B cell (primary cell): ENCODE measurements around the gene SEZ6L2. TPM values are rescaled to one million over a fixed set of nuclear protein-coding genes. Genes with fewer than 3 reads are reported as not detected.

ENCODE experiments used
- ATAC-seq: fragments of 200-7000 bp; cut with Tn5 transposase; one replicate; pipeline ENCODE4 v1.10.0; 2021; ENCODE audit warnings: low read depth, mild to moderate bottlenecking, moderate number of reproducible peaks, moderate library complexity
- CTCF ChIA-PET: fragments of 350-600 bp; sonication (Branson Sonifier 250); formaldehyde crosslinking; loops from one replicate; lab custom pipeline; 2021; ENCODE audit warnings: antibody characterized with exemption, inconsistent platforms; lab: Charles Lee
- POLR2A ChIA-PET: fragments of 350-600 bp; sonication (Branson Sonifier 250); formaldehyde crosslinking; loops from one replicate; lab custom pipeline; 2021; ENCODE audit warnings: antibody characterized with exemption; lab: Charles Lee
- DNase-seq: peaks from one replicate; pipeline ENCODE4 v3.0.0; 2013
- H2AFZ ChIP-seq: 2 replicates; pipeline ENCODE4 v1.6.1; 2012; ENCODE audit warnings: mild to moderate bottlenecking, low read depth, low read length; ENCODE audit not compliant: insufficient read depth, poor library complexity, severe bottlenecking
- H3K27ac ChIP-seq, 2 donors: 1 replicate in 1 of 2; 2 replicates in 1 of 2; pipeline ENCODE4 v1.5.1; 2012 to 2013; ENCODE audit warnings: low read length in 2 of 2, mild to moderate bottlenecking in 2 of 2, moderate library complexity in 1 of 2
- H3K27me3 ChIP-seq, 4 experiments: fragments of 200-600 bp in 1 of 4; sonication (generic) in 1 of 4; replicated peaks in 1 of 4; 1 replicate in 2 of 4; 2 replicates in 2 of 4; pipeline versions ENCODE4 v1.6.1 to v1.7.0; 2013 to 2016; ENCODE audit warnings: low read length in 3 of 4, mild to moderate bottlenecking in 2 of 4, mixed read lengths in 1 of 4, moderate library complexity in 1 of 4; ENCODE audit not compliant: insufficient read depth in 4 of 4, control insufficient read depth in 3 of 4; ENCODE audit errors: control extremely low read depth in 1 of 4
- H3K36me3 ChIP-seq, 2 experiments: replicated peaks in 1 of 2; 1 replicate in 1 of 2; 2 replicates in 1 of 2; pipeline versions ENCODE4 v1.6.1 to v1.7.1; 2013; ENCODE audit warnings: low read length in 1 of 2; ENCODE audit not compliant: insufficient read depth in 2 of 2, control insufficient read depth in 1 of 2; ENCODE audit errors: control extremely low read depth in 1 of 2, extremely low read depth in 1 of 2
- H3K4me1 ChIP-seq, 2 donors: fragments of 200-600 bp in 1 of 2; sonication (generic) in 1 of 2; 1 replicate in 1 of 2; 2 replicates in 1 of 2; pipeline versions ENCODE4 v1.5.1 to v1.6.1; 2013 to 2017; ENCODE audit warnings: low read length in 2 of 2; ENCODE audit not compliant: control insufficient read depth in 2 of 2, insufficient read depth in 2 of 2
- H3K4me2 ChIP-seq: replicated peaks from 2 replicates; pipeline ENCODE3; 2012; ENCODE audit warnings: mild to moderate bottlenecking, low read depth, low read length; ENCODE audit not compliant: poor library complexity, severe bottlenecking
- H3K4me3 ChIP-seq, 5 experiments: fragments of 200-600 bp in 1 of 5; sonication (generic) in 1 of 5; 1 replicate in 3 of 5; 2 replicates in 2 of 5; pipeline versions ENCODE4 v1.5.1 to v1.7.0; 2011 to 2016; ENCODE audit warnings: low read length in 4 of 5, mild to moderate bottlenecking in 4 of 5, low read depth in 2 of 5, control low read depth in 1 of 5, moderate library complexity in 1 of 5; ENCODE audit not compliant: insufficient read depth in 1 of 5; ENCODE audit errors: control extremely low read depth in 1 of 5, extremely low read depth in 1 of 5
- H3K79me2 ChIP-seq: fragments of 200-600 bp; sonication (generic); one replicate; pipeline ENCODE4 v1.6.0; 2016; ENCODE audit warnings: low read length; ENCODE audit not compliant: control insufficient read depth, insufficient read depth
- H3K9ac ChIP-seq: fragments of 200-600 bp; sonication (generic); 2 replicates; pipeline ENCODE4 v1.6.1; 2017; ENCODE audit warnings: mild to moderate bottlenecking, low read length, moderate library complexity
- H3K9me3 ChIP-seq, 3 donors: one replicate each; pipeline versions ENCODE4 v1.6.1 to v1.7.1; 2013; ENCODE audit warnings: low read length in 2 of 3; ENCODE audit not compliant: control insufficient read depth in 2 of 3, insufficient read depth in 1 of 3; ENCODE audit errors: control extremely low read depth in 1 of 3
- H4K20me1 ChIP-seq: 2 replicates; pipeline ENCODE4 v1.6.0; 2012; ENCODE audit warnings: mild to moderate bottlenecking, low read length; ENCODE audit not compliant: insufficient read depth, control insufficient read depth, poor library complexity, severe bottlenecking
- H3K27ac Mint-ChIP-seq: one replicate; pipeline ENCODE4 v1.8.0; 2021; ENCODE audit warnings: mixed read lengths
- H3K27me3 Mint-ChIP-seq: one replicate; pipeline ENCODE4 v1.8.0; 2021; ENCODE audit warnings: mixed read lengths
- H3K4me1 Mint-ChIP-seq: one replicate; pipeline ENCODE4 v1.8.0; 2021; ENCODE audit warnings: mixed read lengths
- H3K4me3 Mint-ChIP-seq: one replicate; pipeline ENCODE4 v1.8.0; 2021; ENCODE audit warnings: mixed read lengths
- H3K9me3 Mint-ChIP-seq: one replicate; pipeline ENCODE4 v1.8.0; 2022; ENCODE audit warnings: mixed read lengths; ENCODE audit not compliant: insufficient read depth
- EZH2 ChIP-seq: IDR thresholded peaks from 2 replicates; pipeline ENCODE4 v1.6.1; 2012; ENCODE audit warnings: borderline replicate concordance, low read depth, mild to moderate bottlenecking, moderate library complexity, low read length; ENCODE audit not compliant: insufficient read depth, poor library complexity, severe bottlenecking
- WGBS: methylation state at CpG from one replicate; pipeline ENCODE4 v1.1.5; 2013; ENCODE audit warnings: missing lambda C conversion rate; ENCODE audit not compliant: insufficient coverage; 5-methylcytosine and 5-hydroxymethylcytosine counted together
- intact Hi-C: fragments of 100-400 bp; cut with micrococcal nuclease; formaldehyde crosslinking; loops from one replicate; pipeline ENCODE4 v1.10.0; 2022
- polyA plus RNA-seq: library from polyadenylated mRNA; depleted of rRNA; stranded (reverse); fragments of >200 nt; gene quantifications from 2 replicates; pipeline ENCODE4 v1.2.3, GENCODE V29; 2012
- total RNA-seq, 2 donors: library from RNA; stranded (reverse); fragments of 120-200 nt in 1 of 2; gene quantifications; 1 replicate in 1 of 2; 2 replicates in 1 of 2; pipeline versions ENCODE4 v1.2.3 to v1.2.4, GENCODE V29; 2013 to 2022
- TF ChIP-seq, protein P1 (sequence below): fragments of 200-600 bp; IDR thresholded peaks from one replicate; pipeline ENCODE4 v1.8.0; 2022; ENCODE audit warnings: antibody characterized with exemption, mild to moderate bottlenecking

The SEZ6L2 gene
- total and polyA plus RNA-seq, 2 donors (not counting 1 experiment from before 2014, with no cell fraction given): 0.10 TPM; not detected in 1

DNA sequence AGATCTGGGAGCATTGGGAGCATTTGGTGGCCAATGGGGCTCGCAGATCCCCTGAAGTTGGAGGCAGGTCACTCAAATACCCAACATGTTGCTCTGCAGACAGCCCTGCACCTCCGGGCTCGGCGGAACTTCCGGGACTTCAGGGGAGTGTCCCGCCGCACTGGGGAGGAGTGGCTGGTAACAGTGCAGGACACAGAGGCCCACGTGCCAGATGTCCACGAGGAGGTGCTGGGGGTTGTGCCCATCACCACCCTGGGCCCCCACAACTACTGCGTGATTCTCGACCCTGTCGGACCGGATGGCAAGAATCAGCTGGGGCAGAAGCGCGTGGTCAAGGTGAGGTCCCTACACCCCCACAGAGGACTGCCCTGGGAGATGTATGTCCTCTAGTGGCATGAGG is 62.7 kb downstream of the SEZ6L2 start:
- Histone ChIP-seq H4K20me1 (peaks cover 1% of the 10 kb centered on the region), H3K27me3 (no peaks in the 10 kb centered on the region), H3K4me3 (no peak overlapping the region), H3K36me3 (peaks cover 4 to 67% of the 10 kb centered on the region in 2 experiments), H3K9me3 (no peaks in the 10 kb centered on the region), H3K27ac (no peak overlapping the region), H3K9ac (no peak overlapping the region), H2AFZ (no peak overlapping the region), H3K4me1 (no peaks in the 10 kb centered on the region), H3K79me2 (no peaks in the 10 kb centered on the region), H3K4me2 (no peak overlapping the region)
- no peak for DNase-seq
- TF ChIP-seq EZH2: no peak
- TF ChIP-seq, protein P1, sequence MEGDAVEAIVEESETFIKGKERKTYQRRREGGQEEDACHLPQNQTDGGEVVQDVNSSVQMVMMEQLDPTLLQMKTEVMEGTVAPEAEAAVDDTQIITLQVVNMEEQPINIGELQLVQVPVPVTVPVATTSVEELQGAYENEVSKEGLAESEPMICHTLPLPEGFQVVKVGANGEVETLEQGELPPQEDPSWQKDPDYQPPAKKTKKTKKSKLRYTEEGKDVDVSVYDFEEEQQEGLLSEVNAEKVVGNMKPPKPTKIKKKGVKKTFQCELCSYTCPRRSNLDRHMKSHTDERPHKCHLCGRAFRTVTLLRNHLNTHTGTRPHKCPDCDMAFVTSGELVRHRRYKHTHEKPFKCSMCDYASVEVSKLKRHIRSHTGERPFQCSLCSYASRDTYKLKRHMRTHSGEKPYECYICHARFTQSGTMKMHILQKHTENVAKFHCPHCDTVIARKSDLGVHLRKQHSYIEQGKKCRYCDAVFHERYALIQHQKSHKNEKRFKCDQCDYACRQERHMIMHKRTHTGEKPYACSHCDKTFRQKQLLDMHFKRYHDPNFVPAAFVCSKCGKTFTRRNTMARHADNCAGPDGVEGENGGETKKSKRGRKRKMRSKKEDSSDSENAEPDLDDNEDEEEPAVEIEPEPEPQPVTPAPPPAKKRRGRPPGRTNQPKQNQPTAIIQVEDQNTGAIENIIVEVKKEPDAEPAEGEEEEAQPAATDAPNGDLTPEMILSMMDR: no peak
- H3K4me3 Mint-ChIP-seq: no peak overlapping the region
- H3K9me3 Mint-ChIP-seq: no peaks in the 10 kb centered on the region
- POLR2A ChIA-PET: interaction anchor here (1.1 kb wide), 1 partner anchor 17 kb away, joined by 3 read pairs; the partner anchor contains the start of gene MVP
- CTCF ChIA-PET: interaction anchor here (0.7 kb wide), 1 partner anchor 9 kb away, joined by 3 read pairs; no protein-coding TSS in a partner anchor
- no peaks in the 10 kb centered on the region for H3K27me3 Mint-ChIP-seq
- WGBS: 97% methylated on average over 8 of the region's 15 CpGs
- H3K27ac Mint-ChIP-seq: no peak overlapping the region
- intact Hi-C loops: no loop called here
- ATAC-seq: no peak
- no peaks in the 10 kb centered on the region for H3K4me1 Mint-ChIP-seq

DNA sequence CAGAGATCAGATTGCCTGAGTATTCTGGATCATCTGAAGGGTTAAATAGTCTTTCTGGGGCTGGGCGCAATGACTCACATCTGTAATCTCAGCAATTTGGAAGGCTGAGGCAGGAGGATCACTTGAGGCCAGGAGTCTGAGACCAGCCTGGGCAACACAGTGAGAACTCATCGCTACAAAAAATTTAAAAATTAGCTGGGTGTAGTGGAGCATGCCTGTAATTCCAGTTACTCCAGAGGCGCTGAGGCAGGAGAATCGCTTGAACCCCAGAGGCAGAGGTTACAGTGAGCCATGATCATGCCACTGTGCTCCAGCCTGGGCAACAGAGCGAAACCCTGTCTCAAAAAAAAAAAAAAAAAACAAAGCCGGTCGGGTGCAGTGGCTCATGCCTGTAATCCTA is 63.4 kb downstream of the SEZ6L2 start:
- Histone ChIP-seq H4K20me1 (peaks cover 8% of the 10 kb centered on the region), H3K27me3 (no peaks in the 10 kb centered on the region), H3K27ac (no peak overlapping the region), H3K4me3 (no peak overlapping the region), H3K36me3 (peaks cover 4 to 65% of the 10 kb centered on the region in 2 experiments), H3K4me2 (no peak overlapping the region), H3K9me3 (no peaks in the 10 kb centered on the region), H3K9ac (no peak overlapping the region), H2AFZ (no peak overlapping the region), H3K4me1 (no peaks in the 10 kb centered on the region), H3K79me2 (peaks cover under 1% of the 10 kb centered on the region)
- ChIA-PET CTCF (interaction anchor here (0.7 kb wide), 1 partner anchor 9 kb away, joined by 3 read pairs; no protein-coding TSS in a partner anchor), POLR2A (interaction anchor here (0.7 kb wide), 1 partner anchor 16 kb away, joined by 4 read pairs; the partner anchor contains the start of gene MVP)
- TF ChIP-seq, protein P1: no peak
- TF ChIP-seq EZH2: no peak
- 87% methylated on average over 6 of the region's 7 CpGs for WGBS
- Mint-ChIP-seq H3K4me1 (no peaks in the 10 kb centered on the region), H3K27me3 (no peaks in the 10 kb centered on the region), H3K9me3 (no peaks in the 10 kb centered on the region), H3K27ac (no peak overlapping the region), H3K4me3 (no peak overlapping the region)
- intact Hi-C loops: no loop called here
- DNase-seq (no peak), ATAC-seq (no peak)
